GM18858 (cell line): Measurements from ENCODE around the gene UBL4A.
A peak's percentile ranks its signal among the peaks of the same experiment; 100 is the strongest.

Experiments used
- ATAC-seq: cut with Tn5 transposase; IDR thresholded peaks from one replicate; pipeline ENCODE4 v1.9.1; 2021; ENCODE audit not compliant: unreplicated experiment

UBL4A gene

GRCh38 chrX:154484255-154485149, 1.9 kb downstream of the UBL4A start:
- no peak for ATAC-seq

- ATAC-seq = no peak
Observed at GRCh38 chrX:154483325-154483724, 3.1 kb downstream of the UBL4A start.

- no peak for ATAC-seq
Observed at GRCh38 chrX:154482786-154483185, 3.6 kb downstream of the UBL4A start.

DNA sequence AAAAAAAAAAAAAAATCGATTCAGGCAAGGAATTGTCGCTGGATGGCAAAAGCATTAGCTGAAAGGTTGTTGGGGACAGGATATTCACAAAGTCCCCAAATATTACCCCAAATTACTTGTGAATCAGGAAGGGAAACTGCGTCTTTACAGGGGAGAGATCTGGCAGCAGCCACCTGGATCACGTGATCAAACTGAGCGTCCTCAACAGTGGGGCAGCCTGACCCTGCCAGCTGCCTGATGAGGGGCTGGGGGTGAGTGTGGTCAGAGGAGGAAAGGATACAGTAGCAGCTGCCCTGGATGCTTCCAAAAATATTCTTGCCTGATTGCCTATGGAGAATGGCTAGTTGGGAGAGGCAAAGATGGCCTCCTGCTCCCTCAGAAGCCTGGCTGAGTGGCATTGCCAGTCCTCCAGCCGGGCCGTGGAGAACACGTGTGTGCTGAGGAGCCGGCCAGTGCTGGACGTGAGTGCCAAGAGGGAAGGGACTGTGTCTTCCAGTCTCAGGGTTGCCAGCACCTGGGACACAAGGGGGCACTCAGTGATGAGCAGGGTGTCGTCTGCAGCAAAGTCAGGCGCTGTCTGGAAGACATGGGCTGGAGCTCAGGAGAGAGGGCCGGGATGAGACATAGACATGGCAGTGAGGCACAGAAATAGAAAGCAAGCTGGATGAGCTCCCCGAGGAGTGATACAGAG, 4.4 kb downstream of the UBL4A start:
- no peak for ATAC-seq

DNA sequence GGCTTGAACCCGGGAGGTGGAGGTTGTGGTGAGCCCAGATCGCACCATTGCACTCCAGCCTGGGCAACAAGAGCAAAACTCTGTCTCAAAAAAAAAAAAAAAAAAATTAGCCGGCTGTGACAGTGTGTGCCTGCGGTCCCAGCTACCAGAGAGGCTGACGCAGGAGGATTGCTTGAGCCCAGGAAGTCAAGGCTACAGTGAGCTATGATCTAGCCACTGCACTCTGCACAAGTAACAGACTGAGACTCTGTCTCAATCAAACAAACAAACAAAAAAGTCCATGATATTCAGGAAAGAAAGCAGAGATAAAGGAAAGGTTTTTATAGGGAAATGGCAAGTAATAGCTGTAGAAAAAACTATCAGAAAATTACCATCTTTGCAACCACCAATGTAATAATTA, 5.2 kb downstream of the UBL4A start:
- no peak for ATAC-seq

GRCh38 chrX:154478728-154479622, 7.4 kb downstream of the UBL4A start, which contains the start of gene LAGE3:
LAGE3 (minus strand) TSS chrX:154479281; CDS start chrX:154478915, 366 bp downstream.
- ATAC-seq = peak; percentile 73

DNA sequence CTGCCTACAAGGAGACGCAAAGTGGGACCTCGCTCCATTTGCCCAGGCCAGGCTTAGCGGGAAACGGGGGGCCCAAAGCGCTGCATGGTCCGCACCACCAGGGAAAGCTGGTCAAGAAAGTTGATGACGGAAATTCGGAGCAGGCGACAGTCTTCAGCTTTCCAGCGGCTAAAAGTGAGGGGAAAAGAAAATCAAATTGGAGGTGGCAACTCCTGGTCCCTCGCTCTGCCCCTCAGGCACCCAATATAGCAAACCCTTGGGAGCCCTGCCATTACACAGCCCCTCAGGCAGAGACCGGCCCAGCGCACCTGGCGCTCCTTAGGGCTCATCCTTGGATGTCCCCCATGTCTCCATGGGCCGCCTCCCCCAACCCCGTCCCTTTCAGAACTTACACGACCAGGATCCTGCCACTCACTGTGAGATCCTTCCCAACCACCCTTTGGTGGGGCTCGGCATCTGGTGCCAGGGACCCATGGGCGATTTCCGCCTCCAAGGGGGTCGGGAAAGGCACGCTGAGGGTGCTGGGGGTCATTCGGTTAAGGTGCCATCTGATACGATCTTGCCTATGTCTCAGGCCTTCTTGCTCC, 8.4 kb downstream of the UBL4A start:
- ATAC-seq = no peak

- no peak for ATAC-seq
Observed at GRCh38 chrX:154476821-154477220, 9.6 kb downstream of the UBL4A start.

GRCh38 chrX:154473683-154474082, 12.7 kb downstream of the UBL4A start:
- no peak for ATAC-seq

- ATAC-seq = no peak
Observed at GRCh38 chrX:154472685-154473632, 13.5 kb downstream of the UBL4A start.

DNA sequence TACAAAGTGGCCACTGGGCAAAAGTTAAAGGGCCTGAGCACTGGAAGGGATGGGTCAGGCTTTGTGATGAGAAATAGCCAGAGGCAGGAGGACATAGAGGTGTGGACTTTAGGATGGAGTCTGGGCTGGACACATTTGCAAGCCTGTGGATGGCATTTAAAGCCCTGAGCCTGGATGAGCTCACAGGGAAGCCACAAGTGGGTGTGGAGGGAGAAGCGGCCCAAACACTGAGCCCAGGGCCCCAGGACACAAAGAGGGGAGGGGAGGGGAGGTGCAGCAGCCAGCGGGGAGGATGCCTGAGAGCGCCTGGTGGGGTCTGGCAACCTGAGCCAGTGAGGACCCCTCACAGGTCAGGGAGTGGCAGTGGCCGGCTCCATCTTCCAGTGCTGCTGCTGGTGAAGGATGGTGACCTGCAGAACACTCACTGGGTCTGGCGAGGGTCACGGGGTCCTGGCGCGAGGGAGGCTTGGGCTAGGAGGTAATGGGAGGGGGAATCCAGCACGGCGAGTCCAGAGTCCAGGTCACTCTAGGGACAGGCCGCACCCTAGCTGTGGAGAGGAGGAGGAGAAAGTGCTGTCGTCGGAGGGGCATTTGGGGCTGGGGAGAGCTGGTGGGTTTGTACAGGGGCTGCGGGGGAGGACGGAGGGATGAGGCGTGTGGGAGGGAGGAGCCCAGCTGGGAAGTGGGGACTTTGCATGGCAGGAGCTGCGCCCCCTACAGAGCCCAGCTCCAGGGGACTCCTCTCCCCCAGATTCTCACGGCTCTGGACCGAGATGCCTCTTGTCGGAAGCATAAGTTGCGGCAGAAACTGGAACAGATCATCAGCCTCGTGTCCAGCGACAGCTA, 14.4 kb downstream of the UBL4A start:
- ATAC-seq = no peak

DNA sequence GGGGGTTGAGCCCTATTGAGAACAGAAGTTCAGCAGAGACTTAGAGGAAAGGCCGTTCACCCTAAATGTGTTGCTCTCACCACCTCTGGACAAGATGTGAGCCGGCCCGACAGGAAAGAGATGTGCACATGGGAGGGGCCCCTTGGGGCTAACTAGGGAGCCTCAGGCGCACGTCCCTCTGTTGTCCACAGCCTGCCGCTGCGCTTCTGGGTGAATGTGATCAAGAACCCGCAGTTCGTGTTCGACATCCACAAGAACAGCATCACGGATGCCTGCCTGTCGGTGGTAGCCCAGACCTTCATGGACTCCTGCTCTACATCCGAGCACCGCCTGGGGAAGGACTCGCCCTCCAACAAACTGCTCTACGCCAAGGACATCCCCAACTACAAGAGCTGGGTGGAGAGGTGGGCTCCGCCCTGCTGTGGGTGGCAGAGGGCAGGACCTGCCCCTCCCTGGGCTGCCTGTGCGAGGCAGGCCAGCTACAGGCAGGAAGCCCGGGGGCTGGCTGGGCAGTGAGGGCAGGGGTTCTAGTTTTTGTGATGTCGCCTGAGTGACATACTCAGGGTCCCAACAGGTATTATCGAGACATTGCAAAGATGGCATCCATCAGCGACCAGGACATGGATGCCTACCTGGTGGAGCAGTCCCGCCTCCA, 15.4 kb downstream of the UBL4A start:
- no peak for ATAC-seq

DNA sequence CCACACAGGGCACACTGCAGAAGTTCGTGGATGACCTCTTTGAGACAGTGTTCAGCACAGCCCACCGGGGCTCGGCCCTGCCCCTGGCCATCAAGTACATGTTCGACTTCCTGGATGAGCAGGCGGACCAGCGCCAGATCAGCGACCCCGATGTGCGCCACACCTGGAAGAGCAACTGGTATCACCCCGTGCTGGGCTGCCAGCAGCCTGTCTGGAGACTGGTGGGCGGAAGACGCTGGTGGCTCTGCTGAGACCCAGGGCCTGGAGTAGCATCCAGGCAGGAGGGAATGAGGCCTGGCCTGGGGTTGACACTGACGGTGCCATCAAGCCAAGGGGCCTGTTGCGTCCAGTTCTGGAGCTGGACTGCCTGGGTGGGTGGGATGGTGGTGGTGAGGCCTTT, 16.0 kb downstream of the UBL4A start:
- no peak for ATAC-seq

DNA sequence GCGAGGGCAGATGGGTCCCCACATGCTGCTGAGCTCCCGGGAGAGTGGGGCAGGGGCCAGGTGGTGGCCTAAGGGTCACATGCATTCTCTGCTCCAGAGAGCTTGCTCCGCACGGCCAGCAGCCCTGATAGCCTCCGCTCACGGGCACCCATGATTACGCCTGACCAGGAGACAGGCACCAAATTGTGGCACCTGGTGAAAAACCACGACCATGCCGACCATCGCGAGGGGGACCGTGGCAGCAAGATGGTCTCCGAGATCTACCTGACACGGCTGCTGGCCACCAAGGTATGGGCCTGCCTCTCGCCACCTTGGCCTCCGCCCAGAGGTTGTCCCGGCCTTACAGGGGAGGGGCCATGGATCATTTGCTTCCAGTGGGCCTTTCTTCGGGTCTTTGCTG, 16.5 kb downstream of the UBL4A start:
- ATAC-seq = no peak

GRCh38 chrX:154469114-154469513, 17.3 kb downstream of the UBL4A start:
- no peak for ATAC-seq

- ATAC-seq = no peak
Observed at GRCh38 chrX:154468217-154468616, 18.2 kb downstream of the UBL4A start.

GRCh38 chrX:154467556-154467955, 18.9 kb downstream of the UBL4A start:
- ATAC-seq = no peak

DNA sequence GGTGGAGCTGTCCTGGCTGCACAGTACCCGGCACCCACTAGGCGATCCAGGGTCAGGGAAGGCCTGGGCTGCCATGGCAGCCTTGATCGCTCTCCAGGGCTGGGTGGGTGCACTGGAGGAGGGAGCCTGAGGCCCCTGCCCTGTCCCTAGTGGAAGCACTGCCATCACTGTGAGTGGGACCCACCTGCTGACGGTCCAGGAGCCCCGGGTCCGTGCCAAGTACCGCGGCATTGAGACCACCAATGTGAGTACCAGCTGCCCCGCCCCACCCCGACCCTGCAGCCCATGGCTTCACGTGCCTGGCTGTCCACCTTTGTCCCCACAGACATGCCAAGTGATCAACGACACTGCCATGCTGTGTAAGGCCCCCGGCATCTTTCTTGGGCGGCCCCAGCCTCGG, 19.5 kb downstream of the UBL4A start:
- no peak for ATAC-seq
